ENCODE data around the gene NDUFV1. TPM values are rescaled to one million over a fixed set of nuclear protein-coding genes. Genes with fewer than 3 reads are reported as not detected.
A peak's percentile ranks its signal among the peaks of the same experiment; 100 is the strongest.

Gene NDUFV1
- total RNA-seq, 1 experiment from 2014 or later = 153 TPM

DNA sequence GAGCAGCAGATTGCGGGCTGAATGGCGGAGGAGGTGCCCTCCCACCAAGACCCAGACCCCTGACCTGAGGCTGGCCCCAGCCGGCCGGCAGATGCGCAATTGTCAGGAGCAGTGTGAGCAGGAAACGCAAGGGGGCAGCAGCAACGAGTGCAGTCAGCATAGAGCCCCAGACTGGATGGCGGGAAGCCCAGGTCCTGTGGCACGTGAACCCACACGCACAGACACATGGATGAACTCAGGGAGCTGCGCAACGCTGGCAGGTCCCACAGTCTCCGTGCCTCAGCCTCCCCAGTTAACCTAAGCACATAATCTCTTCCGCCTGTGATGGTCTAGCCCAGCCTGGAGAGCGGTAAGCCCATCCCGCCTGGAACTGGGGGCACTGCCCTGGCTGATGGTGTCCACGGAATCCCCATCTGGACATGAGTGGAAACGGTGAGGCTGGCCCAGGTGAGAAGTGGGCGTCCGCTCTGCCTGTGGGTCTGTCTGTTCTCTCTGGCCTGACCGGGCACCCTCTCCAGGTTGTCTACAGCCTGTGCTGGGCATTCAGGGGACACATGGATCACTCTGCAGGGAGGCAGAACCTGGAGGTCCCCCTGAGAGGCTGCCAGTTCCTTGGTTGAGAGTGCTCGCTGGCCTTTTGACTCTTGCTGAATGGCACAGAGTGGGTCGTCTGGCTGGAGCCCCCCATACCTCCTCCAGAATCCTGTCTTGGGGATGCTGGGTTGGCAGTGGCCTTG is 33.5 kb downstream of the NDUFV1 start:
- DNase-seq (ENCODE audit: low read depth) = peak; percentile 52

- DNase-seq (ENCODE audit: low read depth) = no peak
These were observed 34.1 kb downstream of the NDUFV1 start for GRCh38 chr11:67640758-67641337.

GRCh38 chr11:67641338-67642172 is 34.8 kb downstream of the NDUFV1 start:
- DNase-seq (ENCODE audit: low read depth) = no peak

GRCh38 chr11:67642173-67643120 is 35.7 kb downstream of the NDUFV1 start:
- DNase-seq (ENCODE audit: low read depth) = no peak

GRCh38 chr11:67644042-67644441 is 37.3 kb downstream of the NDUFV1 start:
- DNase-seq (ENCODE audit: low read depth) = peak; percentile 17

GRCh38 chr11:67644472-67645418 is 38.0 kb downstream of the NDUFV1 start:
- no peak for DNase-seq (ENCODE audit: low read depth)

GRCh38 chr11:67645521-67646461 is 39.1 kb downstream of the NDUFV1 start:
- no peak for DNase-seq (ENCODE audit: low read depth)

- DNase-seq (ENCODE audit: low read depth) = peak; percentile 31
These were observed 40.0 kb downstream of the NDUFV1 start for GRCh38 chr11:67646535-67647336.

GRCh38 chr11:67647471-67647870 is 40.7 kb downstream of the NDUFV1 start:
- no peak for DNase-seq (ENCODE audit: low read depth)

DNA sequence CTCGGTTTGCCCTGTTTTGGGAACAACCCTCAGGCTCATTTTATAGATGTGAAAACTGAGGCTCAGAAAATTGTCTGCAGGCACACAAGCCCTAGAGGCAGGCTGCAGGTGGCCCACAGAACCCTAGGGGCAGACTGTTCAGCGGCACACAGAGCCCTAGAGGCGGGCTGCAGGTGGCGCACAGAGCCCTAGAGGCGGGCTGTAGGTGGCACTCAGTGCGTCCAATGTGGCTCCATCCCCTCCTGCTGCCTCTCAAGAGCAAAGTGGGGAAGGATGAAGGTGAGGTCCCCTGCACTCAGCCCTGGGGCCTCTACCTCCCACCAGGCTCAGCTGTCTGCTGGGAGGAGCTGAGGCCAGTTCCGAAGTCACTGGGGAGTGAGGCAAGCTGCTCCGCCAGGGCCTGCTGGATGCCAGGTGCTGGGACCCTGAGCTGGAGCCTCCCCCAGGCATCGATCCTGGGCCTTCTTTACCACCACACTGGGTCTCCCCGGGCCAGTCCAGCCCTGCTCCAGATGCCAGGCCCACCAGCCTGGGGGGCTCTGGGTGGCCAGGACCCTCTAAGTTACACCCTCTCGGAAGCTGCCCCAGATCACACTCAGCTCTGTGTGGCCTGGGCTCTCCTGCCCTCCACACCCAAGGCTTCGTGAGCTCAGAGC is 41.5 kb downstream of the NDUFV1 start:
- DNase-seq (ENCODE audit: low read depth) = peak; percentile 35

GRCh38 chr11:67648796-67649613 is 42.3 kb downstream of the NDUFV1 start:
- DNase-seq (ENCODE audit: low read depth) = no peak

- peak; percentile 52 for DNase-seq (ENCODE audit: low read depth)
These were observed 43.1 kb downstream of the NDUFV1 start for GRCh38 chr11:67649634-67650510.

DNA sequence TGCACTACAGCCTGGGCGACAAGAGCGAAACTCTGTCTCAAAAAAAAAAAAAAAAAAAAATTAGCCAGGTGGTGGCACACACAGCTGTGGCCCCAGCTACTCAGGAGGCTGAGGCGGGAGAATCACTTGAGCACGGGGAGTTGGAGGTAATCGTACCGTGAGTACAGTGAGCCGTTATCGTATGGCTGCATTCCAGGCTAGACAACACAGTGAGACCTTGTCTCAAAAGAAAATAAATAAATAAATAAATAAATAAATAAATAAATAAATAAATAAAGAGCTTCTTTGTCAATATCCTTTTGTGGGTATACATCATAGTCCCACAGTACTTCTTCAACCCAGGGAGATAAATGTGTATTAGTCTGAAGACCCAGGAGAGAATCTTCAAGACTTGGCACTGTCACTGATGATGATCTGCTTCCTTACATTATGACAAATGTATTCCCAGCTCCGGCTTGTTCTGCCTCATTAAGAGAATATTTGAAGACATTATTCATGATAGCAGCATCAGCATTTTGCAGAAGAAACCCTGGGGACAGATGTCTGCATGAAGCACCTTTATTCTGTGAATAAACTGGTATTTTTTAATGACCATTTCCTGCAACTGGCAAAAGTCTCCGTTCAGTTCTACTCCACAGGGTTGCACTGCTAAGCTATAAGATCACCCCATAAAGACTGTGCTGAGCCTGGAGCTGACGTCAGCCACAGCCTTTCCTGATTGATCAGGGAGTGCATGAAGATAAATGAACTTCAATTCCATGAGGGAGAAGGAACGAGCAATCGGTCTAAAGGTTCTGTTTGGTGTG is 45.4 kb downstream of the NDUFV1 start:
- peak; percentile 14 for DNase-seq (ENCODE audit: low read depth)

DNA sequence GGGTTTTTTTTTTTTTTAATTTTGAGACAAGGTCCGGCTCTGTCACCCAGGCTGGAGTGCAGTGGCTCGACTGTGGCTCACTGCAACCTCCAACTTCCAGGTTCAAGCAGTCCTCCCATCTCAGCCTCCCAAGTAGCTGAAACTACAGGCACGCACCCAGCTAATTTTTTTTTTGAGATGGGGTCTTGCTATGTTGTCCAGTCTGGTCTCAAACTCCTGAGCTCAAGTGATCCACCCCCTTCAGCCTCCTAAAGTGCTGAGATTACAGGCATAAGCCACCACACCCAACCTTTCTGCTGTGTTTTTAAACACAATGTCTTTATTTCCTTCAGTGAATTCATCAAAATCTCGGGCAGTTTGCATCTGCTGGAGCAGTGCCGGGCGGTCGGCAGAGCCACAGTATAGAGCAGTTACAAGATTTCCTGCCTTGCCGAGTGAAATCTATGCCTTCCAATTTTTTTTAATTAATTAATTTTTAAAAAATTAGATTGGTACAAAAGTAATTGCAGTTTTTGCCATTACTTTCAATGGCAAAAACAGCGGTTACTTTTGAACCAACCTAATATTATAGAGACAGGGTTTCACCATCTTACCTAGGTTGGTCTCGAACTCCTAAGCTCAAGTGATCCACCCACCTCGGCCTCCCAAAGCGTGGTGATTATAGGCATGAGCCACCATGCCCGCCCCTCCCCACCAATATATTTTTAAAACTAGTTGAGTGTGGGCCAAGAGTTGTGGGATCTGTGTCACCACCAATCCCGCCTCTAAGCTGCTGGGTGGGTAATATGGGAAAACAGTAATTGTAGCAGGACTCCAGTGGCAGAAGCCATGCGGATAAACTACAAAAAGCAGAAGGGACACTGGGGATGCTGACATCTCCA is 46.5 kb downstream of the NDUFV1 start:
- DNase-seq (ENCODE audit: low read depth) = no peak
